ENCODE results near the gene CAMK1D.

GRCh38 chr10:12542133-12542670 is 192.9 kb downstream of the CAMK1D start:
- TF ChIP-seq, protein P1, sequence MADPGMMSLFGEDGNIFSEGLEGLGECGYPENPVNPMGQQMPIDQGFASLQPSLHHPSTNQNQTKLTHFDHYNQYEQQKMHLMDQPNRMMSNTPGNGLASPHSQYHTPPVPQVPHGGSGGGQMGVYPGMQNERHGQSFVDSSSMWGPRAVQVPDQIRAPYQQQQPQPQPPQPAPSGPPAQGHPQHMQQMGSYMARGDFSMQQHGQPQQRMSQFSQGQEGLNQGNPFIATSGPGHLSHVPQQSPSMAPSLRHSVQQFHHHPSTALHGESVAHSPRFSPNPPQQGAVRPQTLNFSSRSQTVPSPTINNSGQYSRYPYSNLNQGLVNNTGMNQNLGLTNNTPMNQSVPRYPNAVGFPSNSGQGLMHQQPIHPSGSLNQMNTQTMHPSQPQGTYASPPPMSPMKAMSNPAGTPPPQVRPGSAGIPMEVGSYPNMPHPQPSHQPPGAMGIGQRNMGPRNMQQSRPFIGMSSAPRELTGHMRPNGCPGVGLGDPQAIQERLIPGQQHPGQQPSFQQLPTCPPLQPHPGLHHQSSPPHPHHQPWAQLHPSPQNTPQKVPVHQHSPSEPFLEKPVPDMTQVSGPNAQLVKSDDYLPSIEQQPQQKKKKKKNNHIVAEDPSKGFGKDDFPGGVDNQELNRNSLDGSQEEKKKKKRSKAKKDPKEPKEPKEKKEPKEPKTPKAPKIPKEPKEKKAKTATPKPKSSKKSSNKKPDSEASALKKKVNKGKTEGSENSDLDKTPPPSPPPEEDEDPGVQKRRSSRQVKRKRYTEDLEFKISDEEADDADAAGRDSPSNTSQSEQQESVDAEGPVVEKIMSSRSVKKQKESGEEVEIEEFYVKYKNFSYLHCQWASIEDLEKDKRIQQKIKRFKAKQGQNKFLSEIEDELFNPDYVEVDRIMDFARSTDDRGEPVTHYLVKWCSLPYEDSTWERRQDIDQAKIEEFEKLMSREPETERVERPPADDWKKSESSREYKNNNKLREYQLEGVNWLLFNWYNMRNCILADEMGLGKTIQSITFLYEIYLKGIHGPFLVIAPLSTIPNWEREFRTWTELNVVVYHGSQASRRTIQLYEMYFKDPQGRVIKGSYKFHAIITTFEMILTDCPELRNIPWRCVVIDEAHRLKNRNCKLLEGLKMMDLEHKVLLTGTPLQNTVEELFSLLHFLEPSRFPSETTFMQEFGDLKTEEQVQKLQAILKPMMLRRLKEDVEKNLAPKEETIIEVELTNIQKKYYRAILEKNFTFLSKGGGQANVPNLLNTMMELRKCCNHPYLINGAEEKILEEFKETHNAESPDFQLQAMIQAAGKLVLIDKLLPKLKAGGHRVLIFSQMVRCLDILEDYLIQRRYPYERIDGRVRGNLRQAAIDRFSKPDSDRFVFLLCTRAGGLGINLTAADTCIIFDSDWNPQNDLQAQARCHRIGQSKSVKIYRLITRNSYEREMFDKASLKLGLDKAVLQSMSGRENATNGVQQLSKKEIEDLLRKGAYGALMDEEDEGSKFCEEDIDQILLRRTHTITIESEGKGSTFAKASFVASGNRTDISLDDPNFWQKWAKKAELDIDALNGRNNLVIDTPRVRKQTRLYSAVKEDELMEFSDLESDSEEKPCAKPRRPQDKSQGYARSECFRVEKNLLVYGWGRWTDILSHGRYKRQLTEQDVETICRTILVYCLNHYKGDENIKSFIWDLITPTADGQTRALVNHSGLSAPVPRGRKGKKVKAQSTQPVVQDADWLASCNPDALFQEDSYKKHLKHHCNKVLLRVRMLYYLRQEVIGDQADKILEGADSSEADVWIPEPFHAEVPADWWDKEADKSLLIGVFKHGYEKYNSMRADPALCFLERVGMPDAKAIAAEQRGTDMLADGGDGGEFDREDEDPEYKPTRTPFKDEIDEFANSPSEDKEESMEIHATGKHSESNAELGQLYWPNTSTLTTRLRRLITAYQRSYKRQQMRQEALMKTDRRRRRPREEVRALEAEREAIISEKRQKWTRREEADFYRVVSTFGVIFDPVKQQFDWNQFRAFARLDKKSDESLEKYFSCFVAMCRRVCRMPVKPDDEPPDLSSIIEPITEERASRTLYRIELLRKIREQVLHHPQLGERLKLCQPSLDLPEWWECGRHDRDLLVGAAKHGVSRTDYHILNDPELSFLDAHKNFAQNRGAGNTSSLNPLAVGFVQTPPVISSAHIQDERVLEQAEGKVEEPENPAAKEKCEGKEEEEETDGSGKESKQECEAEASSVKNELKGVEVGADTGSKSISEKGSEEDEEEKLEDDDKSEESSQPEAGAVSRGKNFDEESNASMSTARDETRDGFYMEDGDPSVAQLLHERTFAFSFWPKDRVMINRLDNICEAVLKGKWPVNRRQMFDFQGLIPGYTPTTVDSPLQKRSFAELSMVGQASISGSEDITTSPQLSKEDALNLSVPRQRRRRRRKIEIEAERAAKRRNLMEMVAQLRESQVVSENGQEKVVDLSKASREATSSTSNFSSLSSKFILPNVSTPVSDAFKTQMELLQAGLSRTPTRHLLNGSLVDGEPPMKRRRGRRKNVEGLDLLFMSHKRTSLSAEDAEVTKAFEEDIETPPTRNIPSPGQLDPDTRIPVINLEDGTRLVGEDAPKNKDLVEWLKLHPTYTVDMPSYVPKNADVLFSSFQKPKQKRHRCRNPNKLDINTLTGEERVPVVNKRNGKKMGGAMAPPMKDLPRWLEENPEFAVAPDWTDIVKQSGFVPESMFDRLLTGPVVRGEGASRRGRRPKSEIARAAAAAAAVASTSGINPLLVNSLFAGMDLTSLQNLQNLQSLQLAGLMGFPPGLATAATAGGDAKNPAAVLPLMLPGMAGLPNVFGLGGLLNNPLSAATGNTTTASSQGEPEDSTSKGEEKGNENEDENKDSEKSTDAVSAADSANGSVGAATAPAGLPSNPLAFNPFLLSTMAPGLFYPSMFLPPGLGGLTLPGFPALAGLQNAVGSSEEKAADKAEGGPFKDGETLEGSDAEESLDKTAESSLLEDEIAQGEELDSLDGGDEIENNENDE (IDR thresholded peaks at IDR 0.05; ENCODE audit: insufficient replicate concordance, low read length) = no peak
- TF ChIP-seq BCL11A (IDR thresholded peaks at IDR 0.05; ENCODE audit: low read depth in 2 of 2, low read length in 2 of 2) = no peak
- TF ChIP-seq CHD1 (IDR thresholded peaks at IDR 0.05; ENCODE audit: low read depth, low read length) = no peak
- no peak for TF ChIP-seq EZH2 (IDR thresholded peaks at IDR 0.05; ENCODE audit: low read depth, low read length, severe bottlenecking)
- no peak for TF ChIP-seq USF2 (IDR thresholded peaks at IDR 0.05; ENCODE audit: low read length)
- TF ChIP-seq HDAC6 (IDR thresholded peaks at IDR 0.05; ENCODE audit: low read depth, low read length) = no peak
- TF ChIP-seq POLR2AphosphoS5 (IDR thresholded peaks at IDR 0.05; ENCODE audit: low read depth, low read length) = no peak
- TF ChIP-seq, protein P2, sequence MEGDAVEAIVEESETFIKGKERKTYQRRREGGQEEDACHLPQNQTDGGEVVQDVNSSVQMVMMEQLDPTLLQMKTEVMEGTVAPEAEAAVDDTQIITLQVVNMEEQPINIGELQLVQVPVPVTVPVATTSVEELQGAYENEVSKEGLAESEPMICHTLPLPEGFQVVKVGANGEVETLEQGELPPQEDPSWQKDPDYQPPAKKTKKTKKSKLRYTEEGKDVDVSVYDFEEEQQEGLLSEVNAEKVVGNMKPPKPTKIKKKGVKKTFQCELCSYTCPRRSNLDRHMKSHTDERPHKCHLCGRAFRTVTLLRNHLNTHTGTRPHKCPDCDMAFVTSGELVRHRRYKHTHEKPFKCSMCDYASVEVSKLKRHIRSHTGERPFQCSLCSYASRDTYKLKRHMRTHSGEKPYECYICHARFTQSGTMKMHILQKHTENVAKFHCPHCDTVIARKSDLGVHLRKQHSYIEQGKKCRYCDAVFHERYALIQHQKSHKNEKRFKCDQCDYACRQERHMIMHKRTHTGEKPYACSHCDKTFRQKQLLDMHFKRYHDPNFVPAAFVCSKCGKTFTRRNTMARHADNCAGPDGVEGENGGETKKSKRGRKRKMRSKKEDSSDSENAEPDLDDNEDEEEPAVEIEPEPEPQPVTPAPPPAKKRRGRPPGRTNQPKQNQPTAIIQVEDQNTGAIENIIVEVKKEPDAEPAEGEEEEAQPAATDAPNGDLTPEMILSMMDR (IDR thresholded peaks at IDR 0.05; ENCODE audit: control extremely low read depth in 1 of 3, insufficient read depth in 1 of 3, low read depth in 1 of 3, low read length in 3 of 3) = no peak
- no peak for TF ChIP-seq SIRT6 (IDR thresholded peaks at IDR 0.05; ENCODE audit: low read length)
- no peak for TF ChIP-seq EP300 (IDR thresholded peaks at IDR 0.05; ENCODE audit: borderline replicate concordance in 1 of 2, low read depth in 2 of 2, low read length in 2 of 2)
- TF ChIP-seq SUZ12 (IDR thresholded peaks at IDR 0.05; ENCODE audit: low read length) = no peak
- no peak for TF ChIP-seq EGR1 (IDR thresholded peaks at IDR 0.05; ENCODE audit: borderline replicate concordance, low read depth, low read length)
- no peak for TF ChIP-seq SAP30 (IDR thresholded peaks at IDR 0.05; ENCODE audit: insufficient read depth, insufficient replicate concordance, low read length)
- TF ChIP-seq FOSL1 (IDR thresholded peaks at IDR 0.05; ENCODE audit: insufficient read depth, low read depth, low read length) = no peak

All from H1 (cell line).